ENCODE measurements around the gene DCDC2. TPM values are rescaled to one million over a fixed set of nuclear protein-coding genes. Genes with fewer than 3 reads are reported as not detected.

DCDC2 gene
- total RNA-seq, 1 experiment from 2014 or later = 5.6 TPM

DNA sequence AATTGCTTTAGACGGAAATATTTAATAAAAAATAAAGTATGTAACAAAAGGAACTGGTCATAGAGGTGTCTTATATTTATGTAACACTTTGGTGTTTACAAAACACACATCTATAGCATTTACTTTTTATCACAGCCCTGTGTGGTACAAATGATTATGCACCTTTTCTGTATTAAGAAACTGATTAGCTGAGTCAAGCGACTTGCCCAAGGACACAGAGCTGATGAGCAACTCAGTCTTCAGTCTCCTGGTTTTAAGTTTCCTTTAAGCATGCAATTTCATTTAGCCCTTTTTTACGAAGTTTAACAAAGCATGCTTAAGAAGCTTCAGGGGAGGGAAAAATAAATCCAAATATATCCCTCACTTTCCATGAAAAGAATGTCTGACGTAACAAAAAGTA, 2.5 kb downstream of the DCDC2 start:
- H3K4me2 ChIP-seq = no peak overlapping the region
- no peak overlapping the region for H3K27ac ChIP-seq

DNA sequence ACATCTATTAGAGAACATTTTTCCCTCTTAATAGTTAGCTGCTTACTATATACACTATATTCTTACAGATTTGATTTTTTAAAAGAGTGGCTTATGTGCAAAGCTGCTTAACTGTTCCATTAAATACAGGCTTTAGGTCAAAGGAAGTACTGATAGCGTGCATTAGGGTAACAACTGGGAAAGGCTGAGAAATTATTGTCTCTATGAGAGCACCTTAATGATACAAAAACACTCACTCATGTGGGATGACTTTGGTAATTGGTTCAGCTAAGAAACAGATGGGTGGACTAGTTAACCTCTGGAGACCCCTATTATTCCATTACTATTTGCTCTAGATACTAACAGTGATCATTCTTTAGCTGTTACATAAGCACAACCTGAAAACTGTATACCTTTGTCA, 4.0 kb downstream of the DCDC2 start:
- intact Hi-C loops (cut with micrococcal nuclease; ENCODE audit: unreplicated experiment) = no loop called here
- POLR2A ChIA-PET (ENCODE audit: unreplicated experiment) = no interaction called here
- H3K36me3 ChIP-seq (ENCODE audit: low read depth) = no peaks in the 10 kb centered on the region
- H2AFZ ChIP-seq = no peak overlapping the region
- CTCF ChIA-PET = no interaction called here
- no TSS peak for BruUV-seq (replicated peaks)
- TF ChIP-seq, protein P1, sequence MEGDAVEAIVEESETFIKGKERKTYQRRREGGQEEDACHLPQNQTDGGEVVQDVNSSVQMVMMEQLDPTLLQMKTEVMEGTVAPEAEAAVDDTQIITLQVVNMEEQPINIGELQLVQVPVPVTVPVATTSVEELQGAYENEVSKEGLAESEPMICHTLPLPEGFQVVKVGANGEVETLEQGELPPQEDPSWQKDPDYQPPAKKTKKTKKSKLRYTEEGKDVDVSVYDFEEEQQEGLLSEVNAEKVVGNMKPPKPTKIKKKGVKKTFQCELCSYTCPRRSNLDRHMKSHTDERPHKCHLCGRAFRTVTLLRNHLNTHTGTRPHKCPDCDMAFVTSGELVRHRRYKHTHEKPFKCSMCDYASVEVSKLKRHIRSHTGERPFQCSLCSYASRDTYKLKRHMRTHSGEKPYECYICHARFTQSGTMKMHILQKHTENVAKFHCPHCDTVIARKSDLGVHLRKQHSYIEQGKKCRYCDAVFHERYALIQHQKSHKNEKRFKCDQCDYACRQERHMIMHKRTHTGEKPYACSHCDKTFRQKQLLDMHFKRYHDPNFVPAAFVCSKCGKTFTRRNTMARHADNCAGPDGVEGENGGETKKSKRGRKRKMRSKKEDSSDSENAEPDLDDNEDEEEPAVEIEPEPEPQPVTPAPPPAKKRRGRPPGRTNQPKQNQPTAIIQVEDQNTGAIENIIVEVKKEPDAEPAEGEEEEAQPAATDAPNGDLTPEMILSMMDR (conservative IDR thresholded peaks at IDR 0.05) = no peak
- no peak for TF ChIP-seq EZH2 (IDR thresholded peaks at IDR 0.05; ENCODE audit: low read depth)
- no peaks in the 10 kb centered on the region for H3F3A ChIP-seq (ENCODE audit: insufficient read depth, low read depth)
- no peaks in the 10 kb centered on the region for H4K20me1 ChIP-seq (ENCODE audit: insufficient read depth)
- DNase-seq = no peak
- H3K79me2 ChIP-seq (ENCODE audit: low read depth) = no peaks in the 10 kb centered on the region
- no peak overlapping the region for H3K27ac ChIP-seq
- H3K9me3 ChIP-seq (ENCODE audit: insufficient read depth, low read depth) = no peaks in the 10 kb centered on the region
- no peaks in the 10 kb centered on the region for H3K4me1 ChIP-seq (replicated peaks; ENCODE audit: insufficient read depth)
- no peak overlapping the region for H3K4me3 ChIP-seq
- H3K4me2 ChIP-seq = no peak overlapping the region
- no peaks in the 10 kb centered on the region for H3K9me2 ChIP-seq (ENCODE audit: insufficient read depth)
- no peaks in the 10 kb centered on the region for H3K27me3 ChIP-seq (ENCODE audit: insufficient read depth, low read depth)

More for the DNA sequence above, 2.5 kb downstream of the DCDC2 start:
- Histone ChIP-seq H2AFZ (no peak overlapping the region), H3K27me3 (ENCODE audit: insufficient read depth, low read depth) (no peaks in the 10 kb centered on the region), H3F3A (ENCODE audit: insufficient read depth, low read depth) (peaks cover 4% of the 10 kb centered on the region; the same call in 1 of the 2 replicates), H3K9me3 (ENCODE audit: insufficient read depth, low read depth) (no peaks in the 10 kb centered on the region), H3K36me3 (ENCODE audit: low read depth) (no peaks in the 10 kb centered on the region), H3K79me2 (ENCODE audit: low read depth) (no peaks in the 10 kb centered on the region), H4K20me1 (ENCODE audit: insufficient read depth) (no peaks in the 10 kb centered on the region), H3K4me1 (replicated peaks; ENCODE audit: insufficient read depth) (peaks cover 2% of the 10 kb centered on the region), H3K4me3 (no peak overlapping the region), H3K9me2 (ENCODE audit: insufficient read depth) (no peaks in the 10 kb centered on the region)
- intact Hi-C loops (cut with micrococcal nuclease; ENCODE audit: unreplicated experiment) = no loop called here
- ChIA-PET POLR2A (ENCODE audit: unreplicated experiment) (interaction anchor here (0.5 kb wide), 1 partner anchor 31 kb away, joined by 3 read pairs; no protein-coding TSS in a partner anchor), CTCF (interaction anchor here (0.5 to 0.7 kb wide), 2 partner anchors 34 to 50 kb away, joined by 3 to 5 read pairs; no protein-coding TSS in a partner anchor)
- no peak for TF ChIP-seq EZH2 (IDR thresholded peaks at IDR 0.05; ENCODE audit: low read depth)
- TF ChIP-seq, protein P1 (conservative IDR thresholded peaks at IDR 0.05) = no peak
- DNase-seq = no peak
- no TSS peak for BruUV-seq (replicated peaks)

DNA sequence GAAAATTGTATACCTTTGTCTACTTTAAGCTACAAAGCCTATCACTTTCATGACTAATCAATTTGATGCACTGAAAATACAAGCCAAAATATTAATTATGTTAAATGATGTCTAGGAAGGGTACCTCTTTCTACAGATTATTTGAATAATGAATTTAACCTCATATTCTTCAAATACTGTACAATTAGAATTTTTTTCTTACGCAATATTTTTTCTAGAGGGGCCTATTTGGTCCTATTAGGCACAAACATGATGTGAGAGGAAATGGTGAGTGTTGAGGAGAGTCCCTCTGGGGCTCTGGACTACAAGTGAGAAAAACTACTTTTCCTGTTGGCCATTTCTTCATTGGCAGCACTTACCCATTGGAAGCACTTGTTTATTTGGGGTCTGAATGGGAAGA, 5.4 kb downstream of the DCDC2 start:
- Histone ChIP-seq H4K20me1 (ENCODE audit: insufficient read depth) (no peaks in the 10 kb centered on the region), H3K79me2 (ENCODE audit: low read depth) (no peaks in the 10 kb centered on the region), H3K9me2 (ENCODE audit: insufficient read depth) (no peaks in the 10 kb centered on the region), H3K9me3 (ENCODE audit: insufficient read depth, low read depth) (no peaks in the 10 kb centered on the region), H3F3A (ENCODE audit: insufficient read depth, low read depth) (no peaks in the 10 kb centered on the region), H3K27ac (no peak overlapping the region), H2AFZ (no peak overlapping the region), H3K27me3 (ENCODE audit: insufficient read depth, low read depth) (no peaks in the 10 kb centered on the region), H3K4me3 (no peak overlapping the region), H3K36me3 (ENCODE audit: low read depth) (no peaks in the 10 kb centered on the region), H3K4me2 (no peak overlapping the region), H3K4me1 (replicated peaks; ENCODE audit: insufficient read depth) (no peaks in the 10 kb centered on the region)
- BruUV-seq (replicated peaks) = no TSS peak
- ChIA-PET CTCF (no interaction called here), POLR2A (ENCODE audit: unreplicated experiment) (no interaction called here)
- intact Hi-C loops (cut with micrococcal nuclease; ENCODE audit: unreplicated experiment) = no loop called here
- DNase-seq = no peak
- no peak for TF ChIP-seq EZH2 (IDR thresholded peaks at IDR 0.05; ENCODE audit: low read depth)
- TF ChIP-seq, protein P1 (conservative IDR thresholded peaks at IDR 0.05) = no peak
